Measurements from ENCODE around the gene SUCNR1. TPM values are rescaled to one million over a fixed set of nuclear protein-coding genes. Genes with fewer than 3 reads are reported as not detected.

SUCNR1 gene
- total RNA-seq, 1 donor from 2014 or later = 2.1 TPM

Other genes with a start within 250 kb of the SUCNR1 start
- gene AADACL2, start 139.7 kb upstream of the SUCNR1 start, total RNA-seq = not detected in 2 replicates
- gene AADAC, start 59.5 kb upstream of the SUCNR1 start, total RNA-seq = 0.17 TPM in 1 of 2 replicates, not detected in the other

Data from renal cortical epithelial cell (primary cell).